Ascending aorta (tissue), 2 donors: ENCODE results near the gene SIL1. TPM values are rescaled to one million over a fixed set of nuclear protein-coding genes. Genes with fewer than 3 reads are reported as not detected.
A peak's percentile ranks its signal among the peaks of the same experiment; 100 is the strongest.

Experiments used
- DNase-seq, 2 donors: peaks; one replicate each; pipeline ENCODE4 v3.0.0-alpha.2; 2019; ENCODE audit warnings: low spot score in 2 of 2
- H3K27ac ChIP-seq, 2 donors: fragments of 200-600 bp; sonication (generic); one replicate each; pipeline ENCODE4 v1.5.1; 2016 to 2017; ENCODE audit warnings: mild to moderate bottlenecking in 1 of 2
- H3K27me3 ChIP-seq: fragments of 200-600 bp; sonication (generic); one replicate; pipeline ENCODE4 v1.5.1; 2017
- H3K36me3 ChIP-seq, 2 donors: fragments of 200-600 bp; sonication (generic); one replicate each; pipeline ENCODE4 v1.5.1; 2016
- H3K4me1 ChIP-seq, 2 donors: fragments of 200-600 bp; sonication (generic); one replicate each; pipeline ENCODE4 v1.5.1; 2016 to 2017; ENCODE audit warnings: mild to moderate bottlenecking in 1 of 2
- H3K4me3 ChIP-seq, 2 donors: fragments of 200-600 bp; sonication (generic); one replicate each; pipeline ENCODE4 v1.5.1; 2016 to 2017; ENCODE audit warnings: mild to moderate bottlenecking in 1 of 2
- H3K9me3 ChIP-seq, 2 donors: fragments of 200-600 bp; sonication (generic); one replicate each; pipeline ENCODE4 v1.5.1; 2016
- CTCF ChIP-seq, 3 experiments: fragments of 200-600 bp in 2 of 3; fragments of 450-650 bp in 1 of 3; sonication (generic) in 2 of 3; IDR thresholded peaks; one replicate each; pipeline ENCODE4 v1.5.1; 2016 to 2019; ENCODE audit warnings: antibody characterized with exemption in 3 of 3, mild to moderate bottlenecking in 1 of 3, moderate library complexity in 1 of 3
- intact Hi-C: fragments of 100-400 bp; cut with DNase I; formaldehyde crosslinking; loops from one replicate; pipeline ENCODE4 v1.15.1; 2023
- total RNA-seq: library from RNA; depleted of rRNA; stranded (reverse); fragments of >200 nt; gene quantifications from one replicate; pipeline ENCODE4 v1.1.0, GENCODE V29; 2016

Gene SIL1
- total RNA-seq, 1 donor from 2014 or later = 53.4 TPM

- H3K36me3 ChIP-seq = peaks cover 31 to 44% of the 10 kb centered on the region in 2 donors
- intact Hi-C loops = no loop called here
- peak overlapping the region in 1 of 2 donors; percentile 29 for H3K27ac ChIP-seq
These were observed 261.2 kb downstream of the SIL1 start for GRCh38 chr5:138936968-138937345.

GRCh38 chr5:138936225-138936967, 261.8 kb downstream of the SIL1 start:
- Histone ChIP-seq H3K27me3 (no peaks in the 10 kb centered on the region), H3K9me3 (no peaks in the 10 kb centered on the region), H3K27ac (peak overlapping the region in 1 of 2 donors; percentile 29), H3K4me1 (no peaks in the 10 kb centered on the region), H3K4me3 (no peak overlapping the region), H3K36me3 (peaks cover 37 to 50% of the 10 kb centered on the region in 2 donors)
- TF ChIP-seq CTCF (IDR thresholded peaks at IDR 0.05) = no peak
- peak in 1 of 2 donors; percentile 61 for DNase-seq
- intact Hi-C loops = no loop called here

More at GRCh38 chr5:138936968-138937345, 261.2 kb downstream of the SIL1 start:
- no peak overlapping the region for H3K4me3 ChIP-seq
- H3K4me1 ChIP-seq = no peaks in the 10 kb centered on the region
- no peak for DNase-seq
- H3K27me3 ChIP-seq = no peaks in the 10 kb centered on the region
- no peak for TF ChIP-seq CTCF (IDR thresholded peaks at IDR 0.05)
- H3K9me3 ChIP-seq = no peaks in the 10 kb centered on the region

GRCh38 chr5:138935466-138935865, 262.7 kb downstream of the SIL1 start:
- intact Hi-C loops = no loop called here
- Histone ChIP-seq H3K4me3 (no peak overlapping the region), H3K27me3 (no peaks in the 10 kb centered on the region), H3K27ac (no peak overlapping the region), H3K36me3 (peaks cover 46 to 54% of the 10 kb centered on the region in 2 donors), H3K9me3 (no peaks in the 10 kb centered on the region), H3K4me1 (no peaks in the 10 kb centered on the region)
- DNase-seq = no peak
- no peak for TF ChIP-seq CTCF (IDR thresholded peaks at IDR 0.05)

- H3K27me3 ChIP-seq = no peaks in the 10 kb centered on the region
- H3K36me3 ChIP-seq = peaks cover 51 to 59% of the 10 kb centered on the region in 2 donors
- H3K4me3 ChIP-seq = no peak overlapping the region
- no peak overlapping the region for H3K27ac ChIP-seq
- no peak for DNase-seq
- intact Hi-C loops = no loop called here
- no peak for TF ChIP-seq CTCF (IDR thresholded peaks at IDR 0.05)
- no peaks in the 10 kb centered on the region for H3K9me3 ChIP-seq
- H3K4me1 ChIP-seq = no peaks in the 10 kb centered on the region
These were observed 263.2 kb downstream of the SIL1 start for GRCh38 chr5:138934971-138935370.

GRCh38 chr5:138933522-138934290, 264.5 kb downstream of the SIL1 start:
- Histone ChIP-seq H3K9me3 (no peaks in the 10 kb centered on the region), H3K36me3 (peaks cover 60 to 72% of the 10 kb centered on the region in 2 donors), H3K4me3 (no peak overlapping the region), H3K27ac (peak overlapping the region in 1 of 2 donors; percentile 2), H3K4me1 (no peaks in the 10 kb centered on the region), H3K27me3 (no peaks in the 10 kb centered on the region)
- no peak for TF ChIP-seq CTCF (IDR thresholded peaks at IDR 0.05)
- intact Hi-C loops = no loop called here
- DNase-seq = no peak
